IMR-90 (cell line): ENCODE data around the gene UPK1A. TPM values are rescaled to one million over a fixed set of nuclear protein-coding genes. Genes with fewer than 3 reads are reported as not detected.

Experiments
- ATAC-seq: fragments of 200-7000 bp; cut with Tn5 transposase; 2 replicates; pipeline ENCODE4 v1.9.1; 2020; ENCODE audit warnings: low read depth, mild to moderate bottlenecking, moderate library complexity
- BruUV-seq: library from RNA; stranded (reverse); fragments of 400-500 nt; replicated peaks from 2 replicates; lab custom pipeline; 2021; lab: Mats Ljungman, UMichigan
- CTCF ChIA-PET: fragments of 300-600 bp; formaldehyde crosslinking; extraction: SDS; loops from one replicate; lab custom pipeline; 2021; ENCODE audit warnings: antibody characterized with exemption; lab: Yijun Ruan, JAX
- POLR2A ChIA-PET: fragments of 300-600 bp; sonication (Branson Sonifier 250); formaldehyde crosslinking; loops from one replicate; lab custom pipeline; 2022; ENCODE audit warnings: antibody characterized with exemption; ENCODE audit not compliant: unreplicated experiment; lab: Charles Lee
- DNase-seq: peaks from one replicate; pipeline ENCODE4 v3.0.0; 2013
- H2AFZ ChIP-seq: replicated peaks from 2 replicates; pipeline ENCODE3; 2013; ENCODE audit warnings: low read length, mild to moderate bottlenecking; ENCODE audit not compliant: poor library complexity
- H2AK5ac ChIP-seq: 2 replicates; pipeline ENCODE4 v1.6.1; 2013; ENCODE audit warnings: low read depth, low read length, inconsistent platforms
- H2AK9ac ChIP-seq: replicated peaks from 2 replicates; pipeline ENCODE3; 2013; ENCODE audit warnings: mild to moderate bottlenecking, low read depth, low read length, moderate library complexity; ENCODE audit not compliant: poor library complexity
- H2BK120ac ChIP-seq: 2 replicates; pipeline ENCODE4 v1.6.1; 2013; ENCODE audit warnings: low read depth, low read length, inconsistent platforms
- H2BK15ac ChIP-seq: 3 replicates; pipeline ENCODE4 v1.6.1; 2013; ENCODE audit warnings: low read depth, low read length, inconsistent platforms
- H2BK20ac ChIP-seq: 2 replicates; pipeline ENCODE4 v1.6.1; 2013; ENCODE audit warnings: low read depth, mild to moderate bottlenecking, inconsistent platforms, low read length, moderate library complexity
- H2BK5ac ChIP-seq: 2 replicates; pipeline ENCODE4 v1.6.1; 2013; ENCODE audit warnings: mild to moderate bottlenecking, low read depth, low read length, inconsistent platforms; ENCODE audit not compliant: poor library complexity, severe bottlenecking
- H3K14ac ChIP-seq: replicated peaks from 2 replicates; pipeline ENCODE4 v1.6.1; 2013; ENCODE audit warnings: low read depth, low read length, inconsistent platforms
- H3K18ac ChIP-seq: 2 replicates; pipeline ENCODE4 v1.6.1; 2013; ENCODE audit warnings: low read depth, low read length, control low read depth
- H3K23ac ChIP-seq: 2 replicates; pipeline ENCODE4 v1.6.1; 2013; ENCODE audit warnings: low read depth, low read length, inconsistent platforms
- H3K27ac ChIP-seq: 2 replicates; pipeline ENCODE4 v1.5.1; 2013; ENCODE audit warnings: mild to moderate bottlenecking, control low read depth, low read length; ENCODE audit not compliant: insufficient read depth
- H3K27me3 ChIP-seq: 2 replicates; pipeline ENCODE4 v1.6.1; 2013; ENCODE audit warnings: low read length; ENCODE audit not compliant: control insufficient read depth, insufficient read depth
- H3K36me3 ChIP-seq: 2 replicates; pipeline ENCODE4 v1.6.1; 2013; ENCODE audit warnings: low read length, mixed read lengths; ENCODE audit not compliant: control insufficient read depth, insufficient read depth
- H3K4ac ChIP-seq: 2 replicates; pipeline ENCODE4 v1.6.1; 2013; ENCODE audit warnings: low read depth, low read length, inconsistent platforms
- H3K4me1 ChIP-seq: 2 replicates; pipeline ENCODE4 v1.6.1; 2013; ENCODE audit warnings: low read length, mixed read lengths; ENCODE audit not compliant: control insufficient read depth, insufficient read depth
- H3K4me2 ChIP-seq: 2 replicates; pipeline ENCODE4 v1.6.1; 2013; ENCODE audit warnings: low read depth, mild to moderate bottlenecking, control low read depth, low read length, moderate library complexity
- H3K4me3 ChIP-seq: 2 replicates; pipeline ENCODE4 v1.5.1; 2013; ENCODE audit warnings: low read depth, mild to moderate bottlenecking, control low read depth, low read length, moderate library complexity; ENCODE audit not compliant: insufficient read depth
- H3K56ac ChIP-seq: 2 replicates; pipeline ENCODE4 v1.6.1; 2013; ENCODE audit warnings: low read length, inconsistent platforms; ENCODE audit not compliant: insufficient read depth; ENCODE audit errors: extremely low read depth
- H3K79me1 ChIP-seq, 2 experiments: 2 replicates each; pipeline ENCODE4 v1.6.1; 2013; ENCODE audit warnings: low read length in 2 of 2, inconsistent platforms in 1 of 2, low read depth in 1 of 2
- H3K9ac ChIP-seq: 2 replicates; pipeline ENCODE4 v1.6.1; 2013; ENCODE audit warnings: low read depth, low read length, control low read depth
- H3K9me1 ChIP-seq: 2 replicates; pipeline ENCODE4 v1.6.1; 2013; ENCODE audit warnings: low read length, inconsistent platforms; ENCODE audit not compliant: insufficient read depth
- H3K9me3 ChIP-seq: 2 replicates; pipeline ENCODE4 v1.6.1; 2013; ENCODE audit warnings: low read length; ENCODE audit not compliant: control insufficient read depth, insufficient read depth
- H4K20me1 ChIP-seq: 2 replicates; pipeline ENCODE4 v1.6.1; 2013; ENCODE audit warnings: low read length, inconsistent platforms; ENCODE audit not compliant: insufficient read depth
- H4K5ac ChIP-seq: 2 replicates; pipeline ENCODE4 v1.6.1; 2013; ENCODE audit warnings: mild to moderate bottlenecking, low read depth, low read length, control low read depth
- H4K8ac ChIP-seq, 2 experiments: 2 replicates each; pipeline ENCODE4 v1.6.1; 2013; ENCODE audit warnings: low read depth in 2 of 2, low read length in 2 of 2, control low read depth in 1 of 2, inconsistent platforms in 1 of 2
- H4K91ac ChIP-seq: 2 replicates; pipeline ENCODE4 v1.6.1; 2013; ENCODE audit warnings: low read depth, low read length, inconsistent platforms; ENCODE audit not compliant: insufficient read depth
- MAZ ChIP-seq: IDR thresholded peaks from 2 replicates; pipeline ENCODE4 v1.6.1; 2012; ENCODE audit warnings: low read depth, mild to moderate bottlenecking, low read length, improper control_type of control experiment, moderate library complexity, borderline replicate concordance
- MXI1 ChIP-seq: IDR thresholded peaks from 2 replicates; pipeline ENCODE4 v1.6.1; 2012; ENCODE audit warnings: low read depth, mild to moderate bottlenecking, low read length, moderate library complexity, borderline replicate concordance
- POLR2A ChIP-seq: IDR thresholded peaks from 2 replicates; pipeline ENCODE4 v1.6.1; 2012; ENCODE audit warnings: mild to moderate bottlenecking, low read depth, low read length
- SMC3 ChIP-seq: fragments of 150-350 bp; IDR thresholded peaks from 2 replicates; pipeline ENCODE4 v1.6.1; 2016; ENCODE audit warnings: low read depth, mild to moderate bottlenecking, antibody characterized with exemption, low read length, moderate library complexity
- WGBS, 2 experiments: methylation state at CpG; one replicate each; pipeline versions ENCODE4 v1.1.5 to v1.1.7; 2013; ENCODE audit warnings: missing lambda C conversion rate in 2 of 2; ENCODE audit not compliant: insufficient read length in 1 of 2; ENCODE audit errors: extremely low coverage in 2 of 2; 5-methylcytosine and 5-hydroxymethylcytosine counted together
- dilution Hi-C: fragments of 300-500 bp; cut with HindIII; formaldehyde crosslinking; loops from one replicate; pipeline ENCODE4 v1.14.3; 2018; ENCODE audit warnings: low sequenced_read_pairs; ENCODE audit not compliant: unreplicated experiment
- in situ Hi-C: fragments of 300-500 bp; cut with MboI; formaldehyde crosslinking; loops from 3 replicates; pipeline ENCODE4 v1.14.3; 2019; ENCODE audit warnings: low sequenced_read_pairs, inconsistent platforms, mixed read lengths
- intact Hi-C: fragments of 100-400 bp; cut with micrococcal nuclease; formaldehyde crosslinking; loops from 2 replicates; pipeline ENCODE4 v1.10.0; 2022
- polyA plus RNA-seq, 3 experiments: library from polyadenylated mRNA; depleted of rRNA; stranded (reverse); fragments of >200 nt; gene quantifications; 2 replicates each; pipeline ENCODE4 v1.2.3, GENCODE V29; 2012; ENCODE audit warnings: low replicate concordance in 1 of 3
- total RNA-seq: library from RNA; depleted of rRNA; stranded (reverse); fragments of >200 nt; gene quantifications from 2 replicates; pipeline ENCODE4 v1.2.3, GENCODE V29; 2012

UPK1A gene
- total and polyA plus RNA-seq, 2 of the 4 experiments (the other 2 are of a cell fraction): 0.21 TPM; not detected in 1

DNA sequence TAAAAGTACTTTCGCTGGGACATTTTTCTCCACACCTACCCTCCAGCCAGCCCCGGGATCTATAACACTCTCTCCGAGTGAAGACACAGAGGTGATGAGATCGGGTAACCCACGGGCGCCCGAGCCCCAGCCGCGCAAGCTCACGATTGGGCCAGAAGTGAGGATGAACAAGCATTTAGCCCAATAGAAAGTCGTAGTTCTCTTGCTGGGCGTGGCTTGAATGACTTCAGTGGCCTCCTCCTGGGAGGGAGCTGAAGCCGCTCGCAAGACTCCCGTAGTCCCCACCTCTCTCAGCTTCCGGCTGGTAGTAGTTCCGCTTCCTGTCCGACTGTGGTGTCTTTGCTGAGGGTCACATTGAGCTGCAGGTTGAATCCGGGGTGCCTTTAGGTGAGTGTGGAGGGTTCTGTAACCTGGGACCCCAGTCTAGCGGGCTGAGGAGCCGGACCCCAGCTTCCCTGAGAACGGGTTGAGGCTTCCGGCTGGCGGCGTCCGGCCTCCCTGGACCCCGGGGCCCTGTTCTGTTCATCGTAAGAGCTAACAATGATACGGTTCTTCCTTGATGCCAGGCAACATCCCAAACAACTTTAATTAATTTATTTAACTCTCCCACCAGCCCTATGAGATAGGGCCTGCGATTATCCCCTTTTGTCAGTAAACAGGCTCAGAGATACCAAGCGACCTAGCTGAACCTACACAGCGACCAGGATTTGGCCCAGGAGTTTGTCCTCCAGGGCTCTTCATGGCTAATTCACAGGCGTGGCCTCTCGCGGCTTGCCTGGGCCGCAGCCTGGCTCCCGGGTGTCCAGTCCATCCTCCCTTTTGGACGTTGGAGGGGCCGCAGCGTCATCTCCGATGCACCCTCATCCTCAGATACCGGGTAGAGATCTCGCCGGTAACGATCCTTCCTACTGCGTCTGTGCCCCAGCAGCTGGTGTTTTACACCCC, 18.0 kb upstream of the UPK1A start, which contains the start of gene COX6B1:
Gene COX6B1 (plus strand): TSS at position 307 of the 945 bp plus-strand sequence. CDS start 2,921 bp downstream, outside the sequence.
- H2AFZ ChIP-seq: peak within 1 kb of the TSS; percentile 90
- 3% methylated on average over 18 of the region's 46 CpGs; no CpG with 5 or more reads in 1 of the 2 experiments for WGBS, 2 experiments
- peaks cover 10% of the 10 kb centered on the region for H3K9me1 ChIP-seq
- peak; percentile 96 for DNase-seq
- no peak within 1 kb of the TSS for H3K18ac ChIP-seq
- H2BK20ac ChIP-seq: no peak within 1 kb of the TSS
- peak within 1 kb of the TSS; percentile 59 for H3K4me3 ChIP-seq
- dilution Hi-C loops: no loop called here
- peak within 1 kb of the TSS; percentile 21; the same call in 1 of the 2 replicates for H4K91ac ChIP-seq
- H3K9me3 ChIP-seq: no peaks in the 10 kb centered on the region
- peak; percentile 82 for TF ChIP-seq MAZ
- no peak for TF ChIP-seq SMC3
- peak; percentile 60; the same call in 1 of the 2 replicates for TF ChIP-seq POLR2A
- TF ChIP-seq MXI1: no peak
- peaks cover 5 to 35% of the 10 kb centered on the region in 2 experiments for H3K79me1 ChIP-seq
- peaks cover 5% of the 10 kb centered on the region for H3K4me1 ChIP-seq
- no peak within 1 kb of the TSS for H2BK120ac ChIP-seq
- H3K56ac ChIP-seq: peak within 1 kb of the TSS; percentile 46
- peaks cover 8% of the 10 kb centered on the region; the same call in 1 of the 2 replicates for H3K36me3 ChIP-seq
- peak within 1 kb of the TSS; percentile 99 for H3K4me2 ChIP-seq
- in situ Hi-C loops: no loop called here
- peak within 1 kb of the TSS; percentile 5 for H4K5ac ChIP-seq
- peak within 1 kb of the TSS; percentile 44; the same call in 1 of the 2 replicates for H2AK5ac ChIP-seq
- H3K4ac ChIP-seq: peak within 1 kb of the TSS; percentile 68
- peak; percentile 73 for ATAC-seq
- ChIA-PET POLR2A (no interaction called here), CTCF (interaction anchor here (0.5 to 0.6 kb wide), 2 partner anchors 13 to 58 kb away, joined by 5 read pairs; no protein-coding TSS in a partner anchor)
- no peak within 1 kb of the TSS for H2BK15ac ChIP-seq
- no peaks in the 10 kb centered on the region for H3K27me3 ChIP-seq
- H2AK9ac ChIP-seq: peak within 1 kb of the TSS; percentile 91
- peak within 1 kb of the TSS; percentile 43 to 86; a peak in 3 of 4 replicates for H4K8ac ChIP-seq
- intact Hi-C loops: no loop called here
- H3K23ac ChIP-seq: peak within 1 kb of the TSS; percentile 75
- TSS peak; percentile 81 for BruUV-seq
- peak within 1 kb of the TSS; percentile 14 for H2BK5ac ChIP-seq
- H3K9ac ChIP-seq: peak within 1 kb of the TSS; percentile 54
- peak within 1 kb of the TSS; percentile 67 for H3K14ac ChIP-seq
- peak within 1 kb of the TSS; percentile 55 for H3K27ac ChIP-seq
- H4K20me1 ChIP-seq: peaks cover 16% of the 10 kb centered on the region
